GM12891 (cell line): ENCODE measurements around the gene CDH5.

Source experiments
- DNase-seq: peaks from one replicate; pipeline ENCODE4 v3.0.0; 2011; ENCODE audit warnings: low spot score; ENCODE audit not compliant: insufficient read length
- FAIRE-seq: peaks from 2 replicates; lab custom pipeline; 2011; peaks lifted over from hg19 to GRCh38; lab: Jason Lieb, UNC
- PAX5 ChIP-seq: IDR thresholded peaks from 2 replicates; pipeline ENCODE4 v1.6.1; 2011; ENCODE audit warnings: low read length, moderate library complexity, mild to moderate bottlenecking; ENCODE audit not compliant: insufficient read depth, severe bottlenecking
- POLR2A ChIP-seq: IDR thresholded peaks from 2 replicates; pipeline ENCODE4 v1.6.1; 2011; ENCODE audit warnings: low read depth, low read length, control low read depth
- POLR2AphosphoS5 ChIP-seq: IDR thresholded peaks from 2 replicates; pipeline ENCODE4 v1.6.1; 2011; ENCODE audit warnings: low read depth, low read length, control low read depth
- POU2F2 ChIP-seq: IDR thresholded peaks from 2 replicates; pipeline ENCODE4 v1.6.1; 2011; ENCODE audit warnings: low read depth, mild to moderate bottlenecking, control low read depth, low read length, moderate library complexity
- SPI1 ChIP-seq: IDR thresholded peaks from 2 replicates; pipeline ENCODE4 v1.6.1; 2011; ENCODE audit warnings: low read depth, low read length, control low read depth
- TAF1 ChIP-seq: IDR thresholded peaks from 2 replicates; pipeline ENCODE4 v1.6.1; 2011; ENCODE audit warnings: low read depth, low read length, control low read depth

CDH5 gene

DNA sequence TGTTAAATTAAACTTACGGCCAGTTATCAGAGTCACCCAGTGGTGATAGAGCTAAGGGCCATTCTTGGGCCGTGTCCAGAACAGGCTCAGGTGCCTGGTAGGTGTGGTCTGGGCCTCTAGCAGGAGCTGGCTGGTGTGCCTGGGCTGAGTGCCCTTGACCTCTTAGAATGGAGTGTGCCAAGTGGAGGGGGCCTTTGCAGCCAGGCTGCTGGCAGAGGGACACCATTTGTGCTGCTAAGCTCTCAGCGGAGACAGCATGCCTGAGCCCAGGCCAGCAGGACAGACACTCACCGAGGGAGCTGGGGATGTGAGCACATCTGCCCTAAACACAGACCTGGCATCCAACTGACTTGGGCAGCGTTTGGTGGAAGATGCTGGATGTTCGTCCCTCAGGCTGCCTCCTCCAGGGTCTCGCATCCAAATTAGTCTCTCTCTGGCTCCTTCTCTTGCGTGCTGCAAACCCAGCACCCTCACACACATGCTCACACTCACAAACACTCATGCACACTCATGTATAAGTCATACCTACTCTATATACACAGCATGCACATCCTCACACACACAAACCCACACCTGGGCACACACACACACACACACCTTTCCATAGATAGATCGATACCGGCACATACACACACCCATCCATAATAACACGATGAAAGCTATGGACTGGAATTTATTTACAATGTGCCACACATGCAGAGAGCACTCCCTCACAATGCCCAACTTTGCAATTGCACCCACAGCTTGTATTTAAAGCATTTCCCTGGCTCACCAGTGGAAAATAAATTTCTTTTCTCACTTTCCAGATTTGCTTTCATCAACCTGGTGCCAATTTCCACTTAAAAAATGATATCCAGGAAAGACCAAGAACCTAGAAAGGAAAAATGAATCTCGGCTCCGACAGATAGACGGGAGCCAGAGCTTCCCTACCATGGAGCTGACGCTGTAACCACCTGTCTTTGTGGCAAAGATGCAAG, 33.6 kb upstream of the CDH5 start:
- no peak for TF ChIP-seq POLR2AphosphoS5
- no peak for TF ChIP-seq PAX5
- TF ChIP-seq POLR2A, result no peak
- TF ChIP-seq TAF1, result no peak
- TF ChIP-seq SPI1, result no peak
- no peak for TF ChIP-seq POU2F2
- FAIRE-seq (no peak), DNase-seq (no peak)

- TF ChIP-seq TAF1 (no peak), SPI1 (no peak), POLR2AphosphoS5 (no peak), POLR2A (no peak), POU2F2 (no peak), PAX5 (no peak)
- FAIRE-seq (no peak), DNase-seq (no peak)
Measured at GRCh38 chr16:66334853-66335574, 31.5 kb upstream of the CDH5 start.

DNA sequence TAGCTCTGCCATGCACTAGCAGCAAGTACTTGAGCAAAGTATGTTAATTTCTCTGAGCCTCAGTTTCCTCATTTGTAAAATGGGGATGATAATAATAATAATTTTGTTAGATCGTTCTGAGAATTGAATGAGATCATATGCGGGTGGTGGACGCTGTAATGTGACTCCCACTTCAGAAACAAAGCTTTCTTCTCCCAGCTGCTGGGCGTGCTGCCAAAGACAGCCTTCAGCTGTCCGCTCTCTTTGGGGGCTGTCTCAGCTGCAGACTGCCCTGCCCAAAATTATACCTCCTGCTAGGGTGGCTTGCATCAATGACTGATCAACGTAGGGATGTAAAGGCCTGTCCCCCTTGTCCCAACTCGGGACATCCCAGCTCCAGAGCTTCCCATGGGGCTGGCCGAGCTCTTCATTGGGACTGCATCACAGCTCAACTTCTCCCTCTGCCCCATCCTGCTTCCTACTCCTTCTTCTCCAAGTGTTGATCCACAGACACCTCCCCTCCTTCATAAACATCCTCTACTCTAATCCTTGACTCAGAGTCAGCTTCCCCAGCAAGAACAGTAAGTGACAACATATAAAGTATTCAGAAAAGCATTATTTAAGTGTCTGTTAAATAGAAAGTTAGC, 30.7 kb upstream of the CDH5 start:
- no peak for DNase-seq
- no peak for FAIRE-seq
- TF ChIP-seq POLR2A, result no peak
- no peak for TF ChIP-seq PAX5
- TF ChIP-seq POU2F2, result no peak
- TF ChIP-seq POLR2AphosphoS5, result no peak
- TF ChIP-seq TAF1, result no peak
- TF ChIP-seq SPI1, result no peak

DNA sequence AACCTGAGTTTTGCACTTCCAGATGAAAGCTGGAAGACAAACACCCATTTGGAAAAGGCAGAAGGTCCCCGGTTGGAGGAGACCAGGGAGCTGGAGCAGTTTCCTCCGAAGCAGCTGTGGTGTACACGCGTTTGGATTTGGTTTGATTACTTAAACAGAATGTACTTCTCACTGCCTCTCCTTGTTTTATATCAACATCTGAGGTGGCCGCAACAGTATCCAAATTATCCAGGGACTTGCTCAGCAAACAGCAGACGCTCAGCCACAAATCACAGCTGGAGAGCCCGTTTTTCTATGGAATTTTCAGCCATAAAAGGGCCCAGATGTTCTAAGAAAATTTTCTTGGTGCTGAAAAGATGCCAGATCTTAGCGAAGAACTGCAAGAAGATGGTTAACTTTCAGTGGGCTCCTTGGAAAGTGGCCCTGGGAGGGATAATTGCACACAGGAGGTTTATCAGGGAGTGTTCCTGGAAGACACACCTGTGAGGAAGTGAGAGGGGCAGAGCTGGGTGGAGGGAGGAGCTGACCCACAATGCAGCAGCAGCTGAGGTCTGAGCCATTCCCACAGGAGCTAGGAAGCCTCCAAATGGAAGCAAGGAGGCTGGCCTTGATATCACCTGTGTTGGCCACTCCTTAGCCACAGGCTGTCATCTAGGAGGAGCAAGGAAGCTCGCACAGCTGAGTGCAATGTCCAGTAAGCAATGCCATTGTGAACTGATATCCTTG, 28.9 kb upstream of the CDH5 start:
- FAIRE-seq (no peak), DNase-seq (no peak)
- TF ChIP-seq POU2F2 (no peak), TAF1 (no peak), SPI1 (no peak), PAX5 (no peak), POLR2AphosphoS5 (no peak), POLR2A (no peak)

DNA sequence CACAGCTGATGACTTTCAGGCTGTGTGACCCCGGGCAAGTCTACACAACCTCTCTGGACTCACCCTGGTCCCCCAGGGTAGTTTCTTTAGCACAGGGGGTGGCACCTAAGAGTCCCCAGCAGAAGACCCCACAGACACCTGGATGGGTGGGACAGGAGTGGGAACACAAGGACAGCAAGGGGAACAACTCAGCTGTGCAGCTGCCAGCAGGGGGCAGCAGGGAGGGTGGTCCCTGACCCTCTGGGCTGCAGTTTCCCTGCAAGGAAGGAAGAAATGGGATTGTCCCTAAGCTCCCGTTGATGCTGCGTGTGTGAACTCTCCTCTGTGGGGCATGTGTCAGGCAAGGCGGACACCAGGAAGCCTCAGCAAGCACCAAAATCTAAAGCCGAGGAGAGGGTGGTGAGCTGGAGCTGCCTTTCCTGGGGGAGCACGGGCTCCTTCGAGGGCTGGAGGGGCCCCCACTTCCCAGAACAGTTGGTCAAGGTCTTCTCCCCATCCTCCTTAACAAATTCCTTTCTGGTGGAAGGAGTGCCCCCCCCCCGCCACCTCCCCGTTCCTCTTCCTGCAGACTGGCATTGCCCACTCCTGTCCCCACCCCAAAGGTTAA, 24.1 kb upstream of the CDH5 start:
- FAIRE-seq, result no peak
- TF ChIP-seq TAF1 (no peak), SPI1 (no peak), POU2F2 (no peak), PAX5 (no peak), POLR2A (no peak), POLR2AphosphoS5 (no peak)
- DNase-seq, result no peak

DNA sequence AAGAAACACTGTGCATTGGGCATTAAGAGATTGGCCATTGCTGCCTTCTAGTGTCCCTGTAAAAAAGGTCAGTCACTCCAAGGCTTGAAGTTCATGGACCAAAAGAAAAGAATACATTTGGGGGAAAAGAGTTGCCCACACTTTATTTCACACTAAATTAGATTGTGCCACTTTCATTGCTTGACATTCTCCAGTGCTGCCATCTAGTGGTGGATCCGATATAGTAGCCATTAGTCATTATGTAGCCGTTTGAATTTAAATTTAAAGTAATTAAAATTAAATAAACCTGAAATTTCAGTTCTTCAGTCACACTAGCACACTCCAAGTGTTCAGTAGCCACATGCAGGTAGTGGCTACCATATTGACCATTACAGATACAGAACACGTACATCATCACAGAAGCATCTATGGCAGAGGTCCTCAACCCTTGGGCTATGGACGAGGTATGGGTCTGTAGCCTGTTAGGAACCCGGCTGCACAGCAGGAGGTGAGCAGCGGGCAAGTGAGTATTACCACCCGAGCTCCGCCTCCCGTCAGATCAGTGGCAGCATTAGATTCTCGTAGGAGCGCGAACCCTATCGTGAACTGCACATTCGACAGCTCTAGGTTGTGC, 21.9 kb upstream of the CDH5 start:
- FAIRE-seq, result no peak
- DNase-seq, result no peak
- TF ChIP-seq POLR2AphosphoS5 (no peak), POLR2A (no peak), PAX5 (no peak), POU2F2 (no peak), SPI1 (no peak), TAF1 (no peak)

DNA sequence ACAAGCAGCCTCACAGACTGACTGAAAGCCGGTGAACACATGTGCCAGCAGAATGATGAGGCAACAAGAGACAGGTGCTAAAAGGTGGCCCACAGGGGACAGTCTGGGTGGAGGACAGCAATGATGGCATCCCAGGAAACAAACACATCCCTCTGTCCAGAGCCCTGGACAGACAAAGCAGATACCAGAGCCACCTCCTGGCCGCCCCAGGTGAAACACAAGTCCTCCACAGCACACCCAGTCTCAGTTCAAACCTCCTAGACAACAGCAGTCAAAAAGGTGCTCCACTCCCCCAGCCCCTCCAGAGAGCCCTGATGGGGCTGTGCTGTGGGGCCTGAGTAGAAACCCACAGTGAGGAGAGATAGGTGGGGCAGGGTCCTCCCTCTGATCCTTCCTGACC, 20.3 kb upstream of the CDH5 start:
- DNase-seq (no peak), FAIRE-seq (no peak)
- TF ChIP-seq POLR2A (no peak), TAF1 (no peak), PAX5 (no peak), POLR2AphosphoS5 (no peak), SPI1 (no peak), POU2F2 (no peak)

DNA sequence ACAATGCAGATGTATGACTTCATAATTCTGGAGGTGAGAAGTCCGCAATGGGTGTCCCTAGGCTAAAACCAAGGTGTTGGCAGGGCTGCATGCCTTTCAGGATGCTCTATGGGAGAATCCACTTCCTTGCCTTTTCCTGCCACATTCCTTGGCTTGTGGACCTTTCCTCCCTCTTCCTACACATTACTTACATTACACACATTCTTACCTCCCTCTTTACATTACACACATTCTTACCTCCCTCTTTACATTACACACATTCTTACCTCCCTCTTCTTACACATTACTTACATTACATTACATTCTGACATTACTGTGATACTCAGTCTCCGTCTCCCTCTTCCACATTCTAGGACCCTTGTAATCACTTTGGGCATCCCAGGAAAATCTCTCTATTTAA, 14.2 kb upstream of the CDH5 start:
- no peak for TF ChIP-seq POU2F2
- TF ChIP-seq POLR2A, result no peak
- TF ChIP-seq POLR2AphosphoS5, result no peak
- TF ChIP-seq TAF1, result no peak
- TF ChIP-seq PAX5, result no peak
- no peak for TF ChIP-seq SPI1
- FAIRE-seq (no peak), DNase-seq (no peak)
